ENCODE results near the gene CLEC4C.

DNA sequence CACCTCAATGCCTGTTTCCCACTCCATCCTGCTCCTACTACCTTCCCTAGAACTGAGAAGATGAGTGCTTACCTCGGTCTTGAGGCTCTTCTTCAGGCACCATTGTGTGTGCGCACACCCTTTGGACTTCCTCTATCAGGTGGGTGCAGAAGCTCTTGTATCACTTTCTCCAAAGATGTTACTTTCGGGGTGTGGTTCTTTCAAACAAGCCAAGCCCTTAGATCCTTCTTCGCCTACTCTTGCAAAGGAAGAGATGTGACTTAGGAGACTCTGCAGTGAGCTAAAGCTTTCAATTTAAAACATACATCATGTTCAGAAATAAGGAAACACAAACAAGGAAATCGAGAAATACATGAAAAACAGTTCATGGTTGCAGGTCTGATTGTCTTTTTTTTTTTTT lies at the start of gene CLEC4C:
- TF ChIP-seq, protein P1, sequence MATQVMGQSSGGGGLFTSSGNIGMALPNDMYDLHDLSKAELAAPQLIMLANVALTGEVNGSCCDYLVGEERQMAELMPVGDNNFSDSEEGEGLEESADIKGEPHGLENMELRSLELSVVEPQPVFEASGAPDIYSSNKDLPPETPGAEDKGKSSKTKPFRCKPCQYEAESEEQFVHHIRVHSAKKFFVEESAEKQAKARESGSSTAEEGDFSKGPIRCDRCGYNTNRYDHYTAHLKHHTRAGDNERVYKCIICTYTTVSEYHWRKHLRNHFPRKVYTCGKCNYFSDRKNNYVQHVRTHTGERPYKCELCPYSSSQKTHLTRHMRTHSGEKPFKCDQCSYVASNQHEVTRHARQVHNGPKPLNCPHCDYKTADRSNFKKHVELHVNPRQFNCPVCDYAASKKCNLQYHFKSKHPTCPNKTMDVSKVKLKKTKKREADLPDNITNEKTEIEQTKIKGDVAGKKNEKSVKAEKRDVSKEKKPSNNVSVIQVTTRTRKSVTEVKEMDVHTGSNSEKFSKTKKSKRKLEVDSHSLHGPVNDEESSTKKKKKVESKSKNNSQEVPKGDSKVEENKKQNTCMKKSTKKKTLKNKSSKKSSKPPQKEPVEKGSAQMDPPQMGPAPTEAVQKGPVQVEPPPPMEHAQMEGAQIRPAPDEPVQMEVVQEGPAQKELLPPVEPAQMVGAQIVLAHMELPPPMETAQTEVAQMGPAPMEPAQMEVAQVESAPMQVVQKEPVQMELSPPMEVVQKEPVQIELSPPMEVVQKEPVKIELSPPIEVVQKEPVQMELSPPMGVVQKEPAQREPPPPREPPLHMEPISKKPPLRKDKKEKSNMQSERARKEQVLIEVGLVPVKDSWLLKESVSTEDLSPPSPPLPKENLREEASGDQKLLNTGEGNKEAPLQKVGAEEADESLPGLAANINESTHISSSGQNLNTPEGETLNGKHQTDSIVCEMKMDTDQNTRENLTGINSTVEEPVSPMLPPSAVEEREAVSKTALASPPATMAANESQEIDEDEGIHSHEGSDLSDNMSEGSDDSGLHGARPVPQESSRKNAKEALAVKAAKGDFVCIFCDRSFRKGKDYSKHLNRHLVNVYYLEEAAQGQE (IDR thresholded peaks at IDR 0.05; ENCODE audit: unreplicated experiment), result no peak
- TF ChIP-seq, protein P2, sequence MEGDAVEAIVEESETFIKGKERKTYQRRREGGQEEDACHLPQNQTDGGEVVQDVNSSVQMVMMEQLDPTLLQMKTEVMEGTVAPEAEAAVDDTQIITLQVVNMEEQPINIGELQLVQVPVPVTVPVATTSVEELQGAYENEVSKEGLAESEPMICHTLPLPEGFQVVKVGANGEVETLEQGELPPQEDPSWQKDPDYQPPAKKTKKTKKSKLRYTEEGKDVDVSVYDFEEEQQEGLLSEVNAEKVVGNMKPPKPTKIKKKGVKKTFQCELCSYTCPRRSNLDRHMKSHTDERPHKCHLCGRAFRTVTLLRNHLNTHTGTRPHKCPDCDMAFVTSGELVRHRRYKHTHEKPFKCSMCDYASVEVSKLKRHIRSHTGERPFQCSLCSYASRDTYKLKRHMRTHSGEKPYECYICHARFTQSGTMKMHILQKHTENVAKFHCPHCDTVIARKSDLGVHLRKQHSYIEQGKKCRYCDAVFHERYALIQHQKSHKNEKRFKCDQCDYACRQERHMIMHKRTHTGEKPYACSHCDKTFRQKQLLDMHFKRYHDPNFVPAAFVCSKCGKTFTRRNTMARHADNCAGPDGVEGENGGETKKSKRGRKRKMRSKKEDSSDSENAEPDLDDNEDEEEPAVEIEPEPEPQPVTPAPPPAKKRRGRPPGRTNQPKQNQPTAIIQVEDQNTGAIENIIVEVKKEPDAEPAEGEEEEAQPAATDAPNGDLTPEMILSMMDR (conservative IDR thresholded peaks at IDR 0.05; ENCODE audit: low read depth in 2 of 2), result no peak
- no peak for TF ChIP-seq EZH2phosphoT487 (IDR thresholded peaks at IDR 0.05; ENCODE audit: unreplicated experiment)
